CD8-positive, alpha-beta memory T cell (primary cell): ENCODE results near the gene ARFIP1. TPM values are rescaled to one million over a fixed set of nuclear protein-coding genes. Genes with fewer than 3 reads are reported as not detected.
"Not testable (repeated sequence)": the region's sequence is repeated elsewhere in the genome, so short reads cannot be mapped to it uniquely, and the experiment has no call there.

Source experiments
- CTCF ChIA-PET: fragments of 350-600 bp; sonication (Branson Sonifier 250); formaldehyde crosslinking; loops from one replicate; lab custom pipeline; 2021; ENCODE audit warnings: antibody characterized with exemption; lab: Charles Lee
- POLR2A ChIA-PET: fragments of 350-600 bp; sonication (Branson Sonifier 250); formaldehyde crosslinking; loops from one replicate; lab custom pipeline; 2021; ENCODE audit warnings: antibody characterized with exemption; lab: Charles Lee
- DNase-seq, 5 donors: peaks; one replicate each; pipeline versions ENCODE4 v3.0.0 to v3.0.0-alpha.2; 2020 to 2022; ENCODE audit warnings: mixed read lengths in 1 of 5
- H3K27ac ChIP-seq: one replicate; pipeline ENCODE4 v1.7.0; 2013; ENCODE audit warnings: low read depth, mild to moderate bottlenecking, low read length, moderate library complexity
- H3K27me3 ChIP-seq: 2 replicates; pipeline ENCODE4 v1.7.0; 2013; ENCODE audit warnings: low read length, mild to moderate bottlenecking; ENCODE audit not compliant: insufficient read depth, poor library complexity, severe bottlenecking
- H3K36me3 ChIP-seq: 2 replicates; pipeline ENCODE4 v1.7.0; 2013; ENCODE audit warnings: mild to moderate bottlenecking, low read length, moderate library complexity; ENCODE audit not compliant: insufficient read depth
- H3K4me1 ChIP-seq: 2 replicates; pipeline ENCODE4 v1.7.0; 2013; ENCODE audit warnings: mild to moderate bottlenecking, low read length, moderate library complexity; ENCODE audit not compliant: insufficient read depth
- H3K4me3 ChIP-seq: 2 replicates; pipeline ENCODE4 v1.7.0; 2013; ENCODE audit warnings: mild to moderate bottlenecking, low read length
- H3K9me3 ChIP-seq: 2 replicates; pipeline ENCODE4 v1.7.0; 2013; ENCODE audit warnings: mild to moderate bottlenecking, low read length
- H3K27ac Mint-ChIP-seq, 8 donors: one replicate each; pipeline ENCODE4 v1.8.0; 2020 to 2021; ENCODE audit warnings: mixed read lengths in 8 of 8, mild to moderate bottlenecking in 6 of 8, inconsistent platforms in 3 of 8, moderate library complexity in 3 of 8
- H3K27me3 Mint-ChIP-seq, 2 donors: one replicate each; pipeline ENCODE4 v1.8.0; 2020 to 2021; ENCODE audit warnings: mixed read lengths in 2 of 2, mild to moderate bottlenecking in 1 of 2, moderate library complexity in 1 of 2
- H3K36me3 Mint-ChIP-seq, 3 donors: one replicate each; pipeline ENCODE4 v1.8.0; 2020 to 2021; ENCODE audit warnings: mixed read lengths in 3 of 3, inconsistent platforms in 1 of 3, mild to moderate bottlenecking in 1 of 3
- H3K4me1 Mint-ChIP-seq, 3 donors: one replicate each; pipeline ENCODE4 v1.8.0; 2020 to 2021; ENCODE audit warnings: mixed read lengths in 3 of 3, inconsistent platforms in 1 of 3, mild to moderate bottlenecking in 1 of 3
- H3K4me3 Mint-ChIP-seq, 7 donors: one replicate each; pipeline ENCODE4 v1.8.0; 2020 to 2021; ENCODE audit warnings: mixed read lengths in 7 of 7, mild to moderate bottlenecking in 6 of 7, moderate library complexity in 4 of 7, inconsistent platforms in 2 of 7
- H3K9me3 Mint-ChIP-seq, 5 donors: one replicate each; pipeline ENCODE4 v1.8.0; 2020 to 2022; ENCODE audit warnings: mixed read lengths in 5 of 5, mild to moderate bottlenecking in 3 of 5, moderate library complexity in 2 of 5, inconsistent platforms in 1 of 5
- polyA plus RNA-seq: library from polyadenylated mRNA; unstranded; fragments of 300-500 nt; fragmentation: Illumina TruSeq; gene quantifications from one replicate; pipeline ENCODE4 v1.2.3, GENCODE V29; 2021
- total RNA-seq, 2 experiments: library from RNA; stranded (reverse); gene quantifications; one replicate each; pipeline ENCODE4 v1.2.3, GENCODE V29; 2021

The ARFIP1 gene
- total and polyA plus RNA-seq, 3 experiments from 2014 or later, result 13.1 to 15.3 (median 14.0) TPM

GRCh38 chr4:152828122-152828521 is 48.4 kb downstream of the ARFIP1 start:
- peaks cover 29 to 58% (median 37%) of the 10 kb centered on the region in 3 donors for H3K36me3 Mint-ChIP-seq
- Histone ChIP-seq H3K36me3 (no peaks in the 10 kb centered on the region), H3K4me1 (no peaks in the 10 kb centered on the region), H3K9me3 (no peaks in the 10 kb centered on the region), H3K27ac (no peak overlapping the region), H3K27me3 (no peaks in the 10 kb centered on the region), H3K4me3 (no peak overlapping the region)
- CTCF ChIA-PET, result no interaction called here
- no peaks in the 10 kb centered on the region for H3K27me3 Mint-ChIP-seq
- peaks cover 0 to 31% (median 24%) of the 10 kb centered on the region in 5 donors for H3K9me3 Mint-ChIP-seq
- POLR2A ChIA-PET, result no interaction called here
- no peak for DNase-seq
- H3K4me3 Mint-ChIP-seq, result no peak overlapping the region
- H3K27ac Mint-ChIP-seq, result no peak overlapping the region
- H3K4me1 Mint-ChIP-seq, result no peaks in the 10 kb centered on the region

DNA sequence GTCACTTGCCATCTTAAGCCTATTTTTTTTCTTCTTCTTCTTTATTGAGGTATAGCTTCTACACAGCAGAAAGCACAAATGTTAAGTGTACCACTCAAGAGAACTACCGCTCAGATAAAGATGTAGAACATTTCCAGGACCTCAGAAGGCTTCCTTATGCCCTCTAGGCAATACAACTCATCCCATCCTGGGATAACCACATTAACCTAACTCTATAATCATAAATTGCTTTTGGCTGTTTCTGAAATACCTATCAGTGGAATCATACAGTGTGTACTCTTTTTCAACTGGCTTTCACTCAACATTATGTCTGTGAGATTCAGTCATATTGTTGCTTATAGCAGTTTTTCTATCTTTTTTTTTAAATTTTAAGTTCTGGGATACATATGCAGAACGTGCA is 51.7 kb downstream of the ARFIP1 start:
- Histone ChIP-seq H3K4me1 (no peaks in the 10 kb centered on the region), H3K9me3 (no peaks in the 10 kb centered on the region), H3K36me3 (no peaks in the 10 kb centered on the region), H3K27me3 (no peaks in the 10 kb centered on the region), H3K27ac (no peak overlapping the region), H3K4me3 (no peak overlapping the region)
- peaks cover 44 to 71% (median 63%) of the 10 kb centered on the region in 3 donors for H3K36me3 Mint-ChIP-seq
- H3K27ac Mint-ChIP-seq, result peak overlapping the region in 1 of 8 donors; percentile 34
- no peaks in the 10 kb centered on the region for H3K27me3 Mint-ChIP-seq
- POLR2A ChIA-PET, result no interaction called here
- DNase-seq, result no peak
- peaks cover 0 to 17% (median 9%) of the 10 kb centered on the region in 5 donors for H3K9me3 Mint-ChIP-seq
- H3K4me3 Mint-ChIP-seq, result no peak overlapping the region
- H3K4me1 Mint-ChIP-seq, result no peaks in the 10 kb centered on the region
- CTCF ChIA-PET, result no interaction called here

DNA sequence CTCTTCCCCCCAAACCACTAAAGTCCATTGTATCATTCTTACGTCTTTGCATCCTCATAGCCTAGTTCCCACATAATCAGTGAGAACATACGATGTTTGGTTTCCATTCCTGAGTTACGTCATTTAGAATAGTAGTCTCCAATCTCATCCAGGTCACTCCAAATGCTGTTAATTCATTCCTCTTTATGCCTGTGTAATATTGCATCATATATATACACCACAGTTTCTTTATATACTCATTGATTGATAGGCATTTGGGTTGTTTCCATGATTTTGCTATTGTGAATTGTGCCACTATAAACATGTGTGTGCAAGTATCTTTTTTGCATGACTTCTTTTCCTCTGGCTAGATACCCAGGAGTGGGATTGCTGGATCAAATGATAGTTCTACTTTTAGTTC is 57.2 kb downstream of the ARFIP1 start:
- no peaks in the 10 kb centered on the region for H3K4me1 ChIP-seq
- peaks cover 0 to 13% (median 6%) of the 10 kb centered on the region in 5 donors for H3K9me3 Mint-ChIP-seq
- H3K4me3 Mint-ChIP-seq, result no peak overlapping the region
- ChIA-PET POLR2A (no interaction called here), CTCF (no interaction called here)
- peaks cover 29 to 40% (median 38%) of the 10 kb centered on the region in 3 donors for H3K4me1 Mint-ChIP-seq
- H3K27me3 ChIP-seq, result no peaks in the 10 kb centered on the region
- H3K36me3 Mint-ChIP-seq, result peaks cover 32 to 51% (median 49%) of the 10 kb centered on the region in 3 donors
- H3K36me3 ChIP-seq, result no peaks in the 10 kb centered on the region
- H3K27ac Mint-ChIP-seq, result peak overlapping the region in 1 of 8 donors; percentile 4
- H3K9me3 ChIP-seq, result no peaks in the 10 kb centered on the region
- H3K4me3 ChIP-seq, result no peak overlapping the region
- H3K27ac ChIP-seq, result no peak overlapping the region
- no peaks in the 10 kb centered on the region for H3K27me3 Mint-ChIP-seq
- no peak for DNase-seq

- H3K4me3 ChIP-seq, H3K27me3 ChIP-seq, POLR2A ChIA-PET, H3K4me1 ChIP-seq, H3K9me3 ChIP-seq, H3K27ac ChIP-seq, H3K36me3 ChIP-seq, H3K27me3 Mint-ChIP-seq: not testable (repeated sequence)
- peak overlapping the region; percentile 14 to 86 (median 68) for H3K27ac Mint-ChIP-seq
- peak overlapping the region in 6 of 7 donors; percentile 8 to 65 (median 46) for H3K4me3 Mint-ChIP-seq
- peaks cover 0 to 15% (median 7%) of the 10 kb centered on the region in 5 donors for H3K9me3 Mint-ChIP-seq
- H3K4me1 Mint-ChIP-seq, result peaks cover 29 to 40% (median 38%) of the 10 kb centered on the region in 3 donors
- peaks cover 22 to 34% (median 31%) of the 10 kb centered on the region in 3 donors for H3K36me3 Mint-ChIP-seq
- peak in 1 of 5 donors; percentile 7 for DNase-seq
- CTCF ChIA-PET, result interaction anchor here (0.7 kb wide), 1 partner anchor 61 kb away, joined by 3 read pairs; no protein-coding TSS in a partner anchor
Measured at GRCh38 chr4:152839729-152840128, 60.0 kb downstream of the ARFIP1 start.

- Histone ChIP-seq H3K4me3 (no peak overlapping the region), H3K36me3 (no peaks in the 10 kb centered on the region), H3K27ac (no peak overlapping the region), H3K27me3 (no peaks in the 10 kb centered on the region), H3K9me3 (no peaks in the 10 kb centered on the region), H3K4me1 (no peaks in the 10 kb centered on the region)
- peak overlapping the region in 1 of 8 donors; percentile 48 for H3K27ac Mint-ChIP-seq
- peaks cover 8 to 20% (median 18%) of the 10 kb centered on the region in 3 donors for H3K36me3 Mint-ChIP-seq
- ChIA-PET CTCF (interaction anchor here (1.1 to 1.9 kb wide), 2 partner anchors 240 to 283 kb away, joined by 3 to 4 read pairs; no protein-coding TSS in a partner anchor), POLR2A (no interaction called here)
- H3K27me3 Mint-ChIP-seq, result no peaks in the 10 kb centered on the region
- H3K9me3 Mint-ChIP-seq, result peaks cover 0 to 12% (median 5%) of the 10 kb centered on the region in 5 donors
- H3K4me3 Mint-ChIP-seq, result no peak overlapping the region
- no peak for DNase-seq
- peaks cover 20 to 25% (median 23%) of the 10 kb centered on the region in 3 donors for H3K4me1 Mint-ChIP-seq
Measured at GRCh38 chr4:152843481-152844090, 63.8 kb downstream of the ARFIP1 start.

- peaks cover 7 to 11% (median 9%) of the 10 kb centered on the region in 3 donors for H3K36me3 Mint-ChIP-seq
- peaks cover 14 to 28% (median 19%) of the 10 kb centered on the region in 3 donors for H3K4me1 Mint-ChIP-seq
- no peaks in the 10 kb centered on the region for H3K27me3 ChIP-seq
- CTCF ChIA-PET, result interaction anchor here (0.7 to 3.2 kb wide), 6 partner anchors 8 to 280 kb away, joined by 3 to 22 read pairs (median 6); no protein-coding TSS in a partner anchor
- H3K9me3 Mint-ChIP-seq, result peaks cover 0 to 8% (median 0%) of the 10 kb centered on the region in 5 donors
- H3K27ac Mint-ChIP-seq, result peak overlapping the region in 1 of 8 donors; percentile 36
- no peaks in the 10 kb centered on the region for H3K9me3 ChIP-seq
- no peaks in the 10 kb centered on the region for H3K36me3 ChIP-seq
- H3K4me1 ChIP-seq, result peaks cover 12% of the 10 kb centered on the region
- POLR2A ChIA-PET, result interaction anchor here (0.7 kb wide), 1 partner anchor 1158 kb away, joined by 3 read pairs; no protein-coding TSS in a partner anchor
- H3K27ac ChIP-seq, result no peak overlapping the region
- H3K4me3 ChIP-seq, result no peak overlapping the region
- DNase-seq, result no peak
- H3K4me3 Mint-ChIP-seq, result no peak overlapping the region
- H3K27me3 Mint-ChIP-seq, result no peaks in the 10 kb centered on the region
Measured at GRCh38 chr4:152847376-152847775, 67.6 kb downstream of the ARFIP1 start.

- ChIA-PET CTCF (interaction anchor here (0.9 to 3.2 kb wide), 2 partner anchors 235 to 279 kb away, joined by 4 to 22 read pairs; no protein-coding TSS in a partner anchor), POLR2A (no interaction called here)
- Histone ChIP-seq H3K9me3 (no peaks in the 10 kb centered on the region), H3K36me3 (no peaks in the 10 kb centered on the region), H3K27me3 (no peaks in the 10 kb centered on the region), H3K4me3 (no peak overlapping the region), H3K4me1 (peaks cover 12% of the 10 kb centered on the region), H3K27ac (no peak overlapping the region)
- H3K4me3 Mint-ChIP-seq, result no peak overlapping the region
- no peak overlapping the region for H3K27ac Mint-ChIP-seq
- no peak for DNase-seq
- peaks cover 11 to 14% (median 12%) of the 10 kb centered on the region in 3 donors for H3K36me3 Mint-ChIP-seq
- H3K27me3 Mint-ChIP-seq, result peaks cover 0 to 1% of the 10 kb centered on the region in 2 donors
- peaks cover 14 to 28% (median 19%) of the 10 kb centered on the region in 3 donors for H3K4me1 Mint-ChIP-seq
- peaks cover 5 to 13% (median 8%) of the 10 kb centered on the region in 5 donors for H3K9me3 Mint-ChIP-seq
Measured at GRCh38 chr4:152848508-152848907, 68.8 kb downstream of the ARFIP1 start.

DNA sequence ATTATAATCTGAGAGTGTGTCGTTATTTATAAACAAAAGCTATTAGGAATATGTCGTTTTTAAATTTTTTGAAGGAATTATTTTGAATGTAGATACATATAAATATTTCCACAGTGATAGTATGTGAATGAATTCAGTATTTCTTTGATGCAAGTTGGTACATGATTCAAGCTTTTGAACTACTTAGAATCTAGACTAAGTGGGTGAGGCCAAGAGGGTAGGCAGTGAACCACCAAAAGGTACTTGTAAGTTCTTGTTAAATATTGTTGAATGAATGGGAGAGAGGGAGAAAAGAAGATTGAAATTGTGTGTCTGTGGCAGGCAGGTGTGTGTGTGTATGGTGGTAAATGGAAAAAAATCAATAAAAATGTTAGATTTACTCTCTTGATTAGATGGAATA is 69.6 kb downstream of the ARFIP1 start:
- Histone ChIP-seq H3K4me1 (peaks cover 12% of the 10 kb centered on the region), H3K27ac (no peak overlapping the region), H3K4me3 (no peak overlapping the region), H3K27me3 (no peaks in the 10 kb centered on the region), H3K36me3 (no peaks in the 10 kb centered on the region), H3K9me3 (no peaks in the 10 kb centered on the region)
- no peak overlapping the region for H3K4me3 Mint-ChIP-seq
- POLR2A ChIA-PET, result no interaction called here
- H3K27me3 Mint-ChIP-seq, result peaks cover 0 to 1% of the 10 kb centered on the region in 2 donors
- H3K36me3 Mint-ChIP-seq, result peaks cover 13 to 20% (median 13%) of the 10 kb centered on the region in 3 donors
- no peak for DNase-seq
- peaks cover 14 to 28% (median 19%) of the 10 kb centered on the region in 3 donors for H3K4me1 Mint-ChIP-seq
- H3K27ac Mint-ChIP-seq, result peak overlapping the region in 3 of 8 donors; percentile 4 to 74 (median 20)
- peaks cover 11 to 19% (median 11%) of the 10 kb centered on the region in 5 donors for H3K9me3 Mint-ChIP-seq
- CTCF ChIA-PET, result interaction anchor here (0.9 to 3.2 kb wide), 2 partner anchors 234 to 278 kb away, joined by 4 to 22 read pairs; no protein-coding TSS in a partner anchor
